ENCODE measurements around the gene JDP2. TPM values are rescaled to one million over a fixed set of nuclear protein-coding genes. Genes with fewer than 3 reads are reported as not detected.

JDP2 gene
- total and polyA plus RNA-seq, 3 donors from 2014 or later, result 10.7 to 19.0 (median 14.0) TPM

DNA sequence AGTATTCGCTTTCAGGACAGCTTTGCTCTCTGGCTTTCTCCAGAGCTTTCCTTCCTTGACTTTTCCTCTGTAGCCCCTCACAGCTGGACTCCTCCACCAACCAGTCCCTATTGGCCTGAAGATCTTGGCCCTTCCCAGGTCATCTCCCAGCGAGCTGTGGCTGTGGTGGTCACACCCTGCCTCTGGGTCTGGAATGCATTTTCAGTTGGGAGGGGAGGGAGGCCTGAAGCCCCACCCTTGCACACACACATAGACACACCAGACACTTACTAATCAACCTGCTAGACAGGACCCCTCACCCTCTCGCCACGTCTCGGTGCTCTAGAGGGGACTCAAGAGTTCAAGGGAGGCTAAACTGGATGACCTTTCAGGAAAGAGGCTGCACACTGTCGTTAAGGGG is 13.9 kb downstream of the JDP2 start:
- no peak for DNase-seq
- Histone ChIP-seq H3K27ac (peak overlapping the region in 1 of 2 donors; percentile 48), H3K4me1 (peaks cover 6% of the 10 kb centered on the region), H3K36me3 (ENCODE audit: low read depth, missing control alignments) (no peaks in the 10 kb centered on the region), H3K4me3 (no peak overlapping the region), H3K9me3 (no peaks in the 10 kb centered on the region), H3K27me3 (no peaks in the 10 kb centered on the region)
- TF ChIP-seq, protein P1, sequence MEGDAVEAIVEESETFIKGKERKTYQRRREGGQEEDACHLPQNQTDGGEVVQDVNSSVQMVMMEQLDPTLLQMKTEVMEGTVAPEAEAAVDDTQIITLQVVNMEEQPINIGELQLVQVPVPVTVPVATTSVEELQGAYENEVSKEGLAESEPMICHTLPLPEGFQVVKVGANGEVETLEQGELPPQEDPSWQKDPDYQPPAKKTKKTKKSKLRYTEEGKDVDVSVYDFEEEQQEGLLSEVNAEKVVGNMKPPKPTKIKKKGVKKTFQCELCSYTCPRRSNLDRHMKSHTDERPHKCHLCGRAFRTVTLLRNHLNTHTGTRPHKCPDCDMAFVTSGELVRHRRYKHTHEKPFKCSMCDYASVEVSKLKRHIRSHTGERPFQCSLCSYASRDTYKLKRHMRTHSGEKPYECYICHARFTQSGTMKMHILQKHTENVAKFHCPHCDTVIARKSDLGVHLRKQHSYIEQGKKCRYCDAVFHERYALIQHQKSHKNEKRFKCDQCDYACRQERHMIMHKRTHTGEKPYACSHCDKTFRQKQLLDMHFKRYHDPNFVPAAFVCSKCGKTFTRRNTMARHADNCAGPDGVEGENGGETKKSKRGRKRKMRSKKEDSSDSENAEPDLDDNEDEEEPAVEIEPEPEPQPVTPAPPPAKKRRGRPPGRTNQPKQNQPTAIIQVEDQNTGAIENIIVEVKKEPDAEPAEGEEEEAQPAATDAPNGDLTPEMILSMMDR (IDR thresholded peaks at IDR 0.05), result no peak
- no peak for TF ChIP-seq POLR2A (IDR thresholded peaks at IDR 0.05)
- WGBS, 2 donors, result 66 to 74% methylated on average over 6 of the region's 6 CpGs
- intact Hi-C loops (cut with DNase I; ENCODE audit: low total_unique reads), result no loop called here

DNA sequence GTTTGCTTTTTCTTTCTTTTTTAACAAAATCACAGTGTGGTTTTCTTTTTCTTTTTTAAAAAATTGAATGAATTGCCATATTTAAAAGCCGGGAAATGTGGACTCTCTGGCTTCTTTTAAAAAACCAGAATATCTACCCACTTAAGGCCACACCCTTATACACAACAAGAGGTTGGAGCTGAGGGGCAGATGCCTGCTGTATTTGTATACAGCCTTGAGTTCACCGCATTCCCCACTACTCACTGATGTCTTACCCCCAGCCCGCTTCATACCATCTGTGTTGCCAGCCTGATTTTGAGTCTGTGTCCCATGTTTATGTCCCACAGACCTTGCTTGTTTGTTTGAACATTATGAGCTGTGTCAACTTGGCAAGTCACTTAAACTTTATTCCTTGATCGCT is 14.3 kb downstream of the JDP2 start:
- intact Hi-C loops (cut with DNase I; ENCODE audit: low total_unique reads), result no loop called here
- Histone ChIP-seq H3K27ac (peak overlapping the region in 1 of 2 donors; percentile 48), H3K27me3 (no peaks in the 10 kb centered on the region)

DNA sequence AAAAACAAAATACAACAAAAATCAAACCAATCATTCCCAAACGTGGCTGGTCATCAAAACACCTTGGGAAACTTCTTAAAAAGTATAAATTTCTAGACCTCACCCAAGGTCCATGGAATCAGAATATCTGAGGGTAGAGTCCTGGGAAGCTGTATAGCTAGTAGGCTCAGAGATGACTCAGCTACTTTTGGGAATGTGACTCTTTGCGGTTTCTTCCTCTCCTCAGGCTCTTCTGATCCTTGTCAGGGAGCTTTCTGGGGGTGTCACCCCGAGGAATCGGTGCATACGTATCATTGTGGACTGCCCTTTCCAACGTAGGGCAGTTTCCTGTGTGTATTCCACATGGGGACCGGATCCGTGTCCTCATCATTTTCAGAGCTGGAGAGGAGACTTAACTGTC is 14.8 kb downstream of the JDP2 start:
- Histone ChIP-seq H3K27me3 (no peaks in the 10 kb centered on the region), H3K27ac (peak overlapping the region in 1 of 2 donors; percentile 48), H3K4me3 (no peak overlapping the region), H3K9me3 (no peaks in the 10 kb centered on the region), H3K4me1 (peaks cover 6% of the 10 kb centered on the region), H3K36me3 (ENCODE audit: low read depth, missing control alignments) (no peaks in the 10 kb centered on the region)
- intact Hi-C loops (cut with DNase I; ENCODE audit: low total_unique reads), result no loop called here
- TF ChIP-seq, protein P1 (IDR thresholded peaks at IDR 0.05), result no peak
- no peak for TF ChIP-seq POLR2A (IDR thresholded peaks at IDR 0.05)
- no peak for DNase-seq
- 75 to 80% methylated on average over 8 of the region's 8 CpGs for WGBS, 2 donors

More for the DNA sequence above, 14.3 kb downstream of the JDP2 start:
- Histone ChIP-seq H3K36me3 (ENCODE audit: low read depth, missing control alignments) (no peaks in the 10 kb centered on the region), H3K9me3 (no peaks in the 10 kb centered on the region), H3K4me3 (no peak overlapping the region), H3K4me1 (peaks cover 6% of the 10 kb centered on the region)
- TF ChIP-seq, protein P1 (IDR thresholded peaks at IDR 0.05), result no peak
- no peak for TF ChIP-seq POLR2A (IDR thresholded peaks at IDR 0.05)
- DNase-seq, result no peak
- 85 to 90% methylated on average over 4 of the region's 4 CpGs for WGBS, 2 donors

DNA sequence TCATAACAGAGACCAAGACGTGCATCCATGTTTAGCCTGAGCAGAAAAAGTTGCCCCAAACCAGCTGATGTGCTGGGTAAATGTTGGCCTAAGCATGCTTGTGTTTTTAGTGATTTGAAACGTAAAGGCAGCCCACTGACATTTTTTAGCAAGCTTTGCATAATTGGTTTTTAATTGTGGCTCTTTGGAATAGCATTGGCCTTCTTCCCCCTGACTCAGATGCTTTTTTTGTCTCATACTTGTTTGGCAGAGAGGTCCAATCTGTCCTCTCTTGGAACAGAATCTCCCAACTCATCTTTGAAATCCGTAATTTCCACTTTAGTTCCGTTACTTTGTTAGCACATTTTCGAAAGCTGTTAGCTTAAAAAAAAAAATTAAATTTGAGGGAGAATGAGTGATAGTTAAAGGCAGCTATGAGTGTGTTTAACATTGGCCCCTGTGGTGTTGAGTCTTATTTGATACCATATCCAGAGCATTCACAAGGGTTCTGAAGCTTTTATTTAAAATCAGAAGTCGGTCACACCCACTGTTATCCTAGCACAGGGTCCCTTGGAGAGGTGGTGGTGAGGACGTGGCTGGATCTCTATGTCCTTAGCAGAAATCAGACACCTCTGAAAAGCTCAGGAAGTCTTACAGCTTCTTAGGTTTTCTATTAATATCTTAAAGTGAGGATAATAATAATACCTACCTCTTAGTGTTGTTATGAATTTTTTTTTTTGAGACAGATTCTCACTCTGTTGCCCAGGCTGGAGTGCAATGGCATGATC is 15.6 kb downstream of the JDP2 start:
- Histone ChIP-seq H3K27ac (peak overlapping the region in 1 of 2 donors; percentile 48), H3K4me3 (no peak overlapping the region), H3K4me1 (peaks cover 6% of the 10 kb centered on the region), H3K9me3 (no peaks in the 10 kb centered on the region), H3K27me3 (no peaks in the 10 kb centered on the region), H3K36me3 (ENCODE audit: low read depth, missing control alignments) (no peaks in the 10 kb centered on the region)
- WGBS, 2 donors, result 52 to 63% methylated on average over 7 of the region's 7 CpGs
- intact Hi-C loops (cut with DNase I; ENCODE audit: low total_unique reads), result no loop called here
- TF ChIP-seq POLR2A (IDR thresholded peaks at IDR 0.05), result no peak
- TF ChIP-seq, protein P1 (IDR thresholded peaks at IDR 0.05), result no peak
- no peak for DNase-seq

DNA sequence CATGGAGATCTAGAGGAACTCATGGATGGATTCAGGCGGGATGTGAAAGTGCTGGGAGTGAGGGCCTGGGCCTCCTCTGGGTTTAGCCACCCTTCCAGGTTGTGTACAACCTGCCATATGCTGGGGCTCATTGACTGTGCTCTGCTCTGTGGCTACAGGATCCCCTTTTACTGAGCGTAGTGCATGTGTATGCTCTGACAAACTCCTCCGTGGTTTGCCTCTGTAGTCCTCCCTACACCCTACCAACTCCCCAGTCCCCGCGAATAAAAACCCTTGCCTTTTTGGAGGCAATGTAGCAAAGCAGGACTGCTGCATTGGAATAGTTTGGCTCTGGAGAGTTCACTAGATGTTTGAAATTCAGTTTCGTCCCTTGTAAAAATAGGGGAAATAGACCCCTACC is 17.4 kb downstream of the JDP2 start:
- H3K27ac ChIP-seq, result no peak overlapping the region
- WGBS, 2 donors, result 93 to 97% methylated on average over 6 of the region's 6 CpGs
- no peak for DNase-seq

More for the DNA sequence above, 17.4 kb downstream of the JDP2 start:
- no peak overlapping the region for H3K4me3 ChIP-seq
- H3K36me3 ChIP-seq (ENCODE audit: low read depth, missing control alignments), result no peaks in the 10 kb centered on the region
- TF ChIP-seq, protein P1 (IDR thresholded peaks at IDR 0.05), result no peak
- TF ChIP-seq POLR2A (IDR thresholded peaks at IDR 0.05), result no peak
- intact Hi-C loops (cut with DNase I; ENCODE audit: low total_unique reads), result no loop called here
- H3K9me3 ChIP-seq, result no peaks in the 10 kb centered on the region
- peaks cover 16% of the 10 kb centered on the region for H3K4me1 ChIP-seq
- no peaks in the 10 kb centered on the region for H3K27me3 ChIP-seq
